Esophagus squamous epithelium (tissue), 5 donors: ENCODE data around the gene GNB1L. TPM values are rescaled to one million over a fixed set of nuclear protein-coding genes. Genes with fewer than 3 reads are reported as not detected.

ENCODE experiments used
- DNase-seq: peaks from one replicate; lab custom pipeline; 2025; lab: John Stamatoyannopoulos, UW
- H3K27ac ChIP-seq, 4 donors: fragments of 200-600 bp; sonication (generic); one replicate each; pipeline ENCODE4 v1.5.1; 2016 to 2019; ENCODE audit warnings: mild to moderate bottlenecking in 1 of 4
- H3K27me3 ChIP-seq, 4 donors: fragments of 200-600 bp; sonication (generic); 1 replicate in 3 of 4; 2 replicates in 1 of 4; pipeline versions ENCODE4 v1.5.1 to v1.6.0; 2017 to 2021; ENCODE audit warnings: antibody characterized with exemption in 1 of 4
- H3K36me3 ChIP-seq, 3 donors: fragments of 200-600 bp; sonication (generic); one replicate each; pipeline ENCODE4 v1.5.1; 2016 to 2019
- H3K4me1 ChIP-seq, 3 donors: fragments of 200-600 bp; sonication (generic); one replicate each; pipeline ENCODE4 v1.5.1; 2017 to 2019
- H3K4me3 ChIP-seq, 4 donors: fragments of 200-600 bp; sonication (generic); 1 replicate in 3 of 4; 2 replicates in 1 of 4; pipeline ENCODE4 v1.5.1; 2016 to 2019; ENCODE audit warnings: mild to moderate bottlenecking in 2 of 4, moderate library complexity in 1 of 4
- H3K9me3 ChIP-seq, 3 donors: fragments of 200-600 bp; sonication (generic); one replicate each; pipeline ENCODE4 v1.5.1; 2016 to 2019
- POLR2A ChIP-seq, 4 donors: fragments of 450-650 bp; IDR thresholded peaks; one replicate each; pipeline ENCODE4 v1.6.1; 2017; ENCODE audit warnings: antibody characterized with exemption in 4 of 4, mild to moderate bottlenecking in 4 of 4, moderate library complexity in 3 of 4
- WGBS, 2 donors: methylation state at CpG; one replicate each; pipeline ENCODE4 v1.1.5; 2018; 5-methylcytosine and 5-hydroxymethylcytosine counted together
- intact Hi-C: fragments of 100-400 bp; cut with DNase I; formaldehyde crosslinking; loops from one replicate; pipeline ENCODE4 v1.15.0; 2022
- total RNA-seq, 4 donors: library from RNA; depleted of rRNA; stranded (reverse); fragments of >200 nt; gene quantifications; one replicate each; pipeline ENCODE4 v1.1.0, GENCODE V29; 2016
- TF ChIP-seq, protein P1 (sequence below), 6 experiments: fragments of 450-650 bp in 4 of 6; fragments of 200-600 bp in 2 of 6; sonication (generic) in 2 of 6; IDR thresholded peaks; one replicate each; pipeline ENCODE4 v1.5.1; 2016 to 2019; ENCODE audit warnings: antibody characterized with exemption in 6 of 6, mild to moderate bottlenecking in 4 of 6, moderate library complexity in 4 of 6
- donor health status: DM: yes; HTN: yes; CAD: no.

The GNB1L gene
- total RNA-seq, 4 donors from 2014 or later: 5.7 to 8.5 (median 6.4) TPM

DNA sequence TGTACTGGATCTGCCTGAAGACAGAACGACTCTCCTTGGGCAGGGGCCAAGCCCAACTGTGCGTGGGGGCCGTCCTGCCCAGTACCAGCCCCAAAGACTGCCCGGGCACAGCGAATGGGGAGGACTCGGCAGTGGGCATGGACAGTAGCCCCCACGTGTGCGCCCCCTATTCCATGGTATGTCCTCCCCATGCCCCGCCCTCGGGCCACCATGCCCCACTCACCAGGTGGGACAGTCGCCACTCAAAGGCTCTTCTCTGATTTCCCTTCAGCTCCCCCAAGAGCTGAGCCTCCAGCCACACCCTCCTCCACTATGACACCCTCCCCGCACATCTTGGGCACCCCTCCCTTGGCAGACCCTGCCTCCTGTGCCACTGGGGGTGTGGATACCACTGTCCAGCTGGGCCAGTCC is 43.5 kb downstream of the GNB1L start:
- DNase-seq: no peak
- WGBS, 2 donors: 59 to 76% methylated on average over 3 to 11 of the region's 12 CpGs
- H3K27ac ChIP-seq: no peak overlapping the region
- intact Hi-C loops: no loop called here
- no peaks in the 10 kb centered on the region for H3K27me3 ChIP-seq
- peaks cover 13 to 51% (median 21%) of the 10 kb centered on the region in 3 donors for H3K4me1 ChIP-seq
- no peaks in the 10 kb centered on the region for H3K9me3 ChIP-seq
- H3K4me3 ChIP-seq: no peak overlapping the region
- no peaks in the 10 kb centered on the region for H3K36me3 ChIP-seq
- TF ChIP-seq, protein P1, sequence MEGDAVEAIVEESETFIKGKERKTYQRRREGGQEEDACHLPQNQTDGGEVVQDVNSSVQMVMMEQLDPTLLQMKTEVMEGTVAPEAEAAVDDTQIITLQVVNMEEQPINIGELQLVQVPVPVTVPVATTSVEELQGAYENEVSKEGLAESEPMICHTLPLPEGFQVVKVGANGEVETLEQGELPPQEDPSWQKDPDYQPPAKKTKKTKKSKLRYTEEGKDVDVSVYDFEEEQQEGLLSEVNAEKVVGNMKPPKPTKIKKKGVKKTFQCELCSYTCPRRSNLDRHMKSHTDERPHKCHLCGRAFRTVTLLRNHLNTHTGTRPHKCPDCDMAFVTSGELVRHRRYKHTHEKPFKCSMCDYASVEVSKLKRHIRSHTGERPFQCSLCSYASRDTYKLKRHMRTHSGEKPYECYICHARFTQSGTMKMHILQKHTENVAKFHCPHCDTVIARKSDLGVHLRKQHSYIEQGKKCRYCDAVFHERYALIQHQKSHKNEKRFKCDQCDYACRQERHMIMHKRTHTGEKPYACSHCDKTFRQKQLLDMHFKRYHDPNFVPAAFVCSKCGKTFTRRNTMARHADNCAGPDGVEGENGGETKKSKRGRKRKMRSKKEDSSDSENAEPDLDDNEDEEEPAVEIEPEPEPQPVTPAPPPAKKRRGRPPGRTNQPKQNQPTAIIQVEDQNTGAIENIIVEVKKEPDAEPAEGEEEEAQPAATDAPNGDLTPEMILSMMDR (IDR thresholded peaks at IDR 0.05): no peak
- TF ChIP-seq POLR2A (IDR thresholded peaks at IDR 0.05): no peak

DNA sequence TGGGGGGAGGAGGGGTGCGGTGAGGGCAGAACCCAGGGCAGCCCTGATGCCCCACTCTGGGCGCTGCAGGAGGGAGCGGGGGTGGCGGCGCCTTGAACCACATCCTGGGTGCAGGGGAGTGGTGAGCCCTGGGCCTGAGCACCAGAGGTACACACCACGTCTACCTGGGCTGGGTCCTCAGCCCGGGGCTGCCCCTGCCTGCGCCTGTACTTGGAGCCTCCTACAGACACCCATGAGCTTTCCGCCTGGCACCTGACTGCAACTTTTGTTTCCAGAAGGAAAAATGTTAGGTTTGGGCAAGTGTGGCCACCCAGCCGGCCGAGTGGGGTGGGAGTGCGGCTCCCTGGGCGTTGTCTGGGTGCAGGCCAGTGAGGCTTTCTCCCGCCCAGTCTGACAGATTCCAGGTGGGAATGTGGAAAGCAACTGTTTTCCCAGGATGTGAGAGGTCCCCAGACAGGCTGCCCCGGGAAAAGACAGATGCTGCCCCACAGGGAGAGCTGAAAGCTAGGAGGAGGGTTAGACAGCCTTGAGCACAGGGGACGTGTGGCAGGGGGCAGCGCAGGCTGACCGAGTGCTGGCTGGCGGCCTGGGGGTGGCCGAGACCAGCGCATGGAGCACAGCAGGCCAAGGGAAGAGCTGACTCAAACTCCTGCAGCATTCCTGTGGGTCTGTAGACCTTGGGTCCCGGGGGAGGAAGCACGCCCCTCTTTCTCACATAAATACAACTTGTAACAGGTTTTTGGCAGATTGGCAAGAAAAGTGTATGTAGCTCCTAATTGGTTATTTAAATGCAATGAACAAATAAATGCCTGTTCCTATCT is 44.1 kb downstream of the GNB1L start:
- WGBS, 2 donors: 64% methylated on average over 11 to 21 of the region's 23 CpGs
- intact Hi-C loops: no loop called here
- Histone ChIP-seq H3K27ac (no peak overlapping the region), H3K4me1 (peaks cover 16 to 54% (median 27%) of the 10 kb centered on the region in 3 donors), H3K9me3 (no peaks in the 10 kb centered on the region), H3K36me3 (no peaks in the 10 kb centered on the region), H3K27me3 (no peaks in the 10 kb centered on the region), H3K4me3 (no peak overlapping the region)
- TF ChIP-seq, protein P1 (IDR thresholded peaks at IDR 0.05): no peak
- TF ChIP-seq POLR2A (IDR thresholded peaks at IDR 0.05): no peak
- DNase-seq: no peak

GRCh38 chr22:19809741-19810140 is 44.9 kb downstream of the GNB1L start:
- intact Hi-C loops: no loop called here
- Histone ChIP-seq H3K27ac (no peak overlapping the region), H3K9me3 (no peaks in the 10 kb centered on the region), H3K36me3 (no peaks in the 10 kb centered on the region), H3K27me3 (no peaks in the 10 kb centered on the region), H3K4me3 (no peak overlapping the region), H3K4me1 (peaks cover 16 to 56% (median 35%) of the 10 kb centered on the region in 3 donors)
- no peak for DNase-seq
- WGBS, 2 donors: 90 to 100% methylated on average over 2 to 3 of the region's 3 CpGs
- TF ChIP-seq, protein P1 (IDR thresholded peaks at IDR 0.05): no peak
- TF ChIP-seq POLR2A (IDR thresholded peaks at IDR 0.05): no peak

DNA sequence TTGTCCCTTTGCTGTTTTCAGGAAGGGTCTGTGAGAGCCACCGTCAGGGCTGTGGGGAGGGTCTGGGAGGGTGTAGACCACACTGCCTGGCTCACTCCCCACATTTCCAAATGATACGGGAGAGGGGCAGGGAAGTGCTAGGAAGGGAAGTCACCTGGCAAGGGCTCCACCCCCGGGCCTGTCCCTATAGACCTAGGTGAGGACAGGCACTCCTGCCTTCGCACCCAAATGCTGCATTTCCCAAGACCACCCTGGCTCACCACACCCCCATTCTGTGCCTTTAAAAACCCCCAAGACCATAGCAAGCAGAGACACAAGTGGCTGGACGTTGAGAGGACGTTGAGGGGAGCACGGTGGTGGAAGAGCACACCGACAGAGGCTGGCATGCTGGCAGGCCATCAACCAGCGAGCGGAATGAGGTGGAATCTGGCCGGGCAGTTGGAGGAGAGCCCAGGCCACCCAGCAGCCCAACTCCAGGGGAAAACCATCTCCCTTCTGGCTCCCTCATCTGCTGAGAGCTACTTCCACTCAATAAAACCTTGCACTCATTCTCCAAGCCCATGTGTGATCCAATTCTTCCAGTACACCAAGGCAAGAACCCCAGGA is 45.7 kb downstream of the GNB1L start:
- H3K36me3 ChIP-seq: no peaks in the 10 kb centered on the region
- WGBS, 2 donors: 80 to 93% methylated on average over 1 to 10 of the region's 11 CpGs
- no peak overlapping the region for H3K4me3 ChIP-seq
- H3K27me3 ChIP-seq: no peaks in the 10 kb centered on the region
- intact Hi-C loops: no loop called here
- no peak overlapping the region for H3K27ac ChIP-seq
- TF ChIP-seq POLR2A (IDR thresholded peaks at IDR 0.05): no peak
- TF ChIP-seq, protein P1 (IDR thresholded peaks at IDR 0.05): no peak
- H3K9me3 ChIP-seq: no peaks in the 10 kb centered on the region
- peaks cover 16 to 63% (median 35%) of the 10 kb centered on the region in 3 donors for H3K4me1 ChIP-seq
- no peak for DNase-seq
